WERI-Rb-1 (cell line): ENCODE measurements around the gene TJP3.

ENCODE experiments used
- DNase-seq: peaks from one replicate; pipeline ENCODE4 v3.0.0-alpha.2; 2020
- H3K27ac ChIP-seq: fragments of 250-450 bp; sonication (Bioruptor Pico); 2 replicates; pipeline ENCODE4 v1.5.1; 2020; ENCODE audit warnings: mild to moderate bottlenecking, moderate library complexity
- H3K27me3 ChIP-seq: fragments of 250-450 bp; sonication (Bioruptor Pico); 2 replicates; pipeline ENCODE4 v1.5.1; 2021; ENCODE audit warnings: mild to moderate bottlenecking, low read depth, moderate library complexity; ENCODE audit not compliant: insufficient read depth, severe bottlenecking
- H3K36me3 ChIP-seq: fragments of 250-450 bp; sonication (Bioruptor Pico); 2 replicates; pipeline ENCODE4 v1.5.1; 2020; ENCODE audit warnings: mild to moderate bottlenecking, moderate library complexity
- H3K4me3 ChIP-seq: 2 replicates; pipeline ENCODE4 v1.5.1; 2011; ENCODE audit warnings: low read depth, mild to moderate bottlenecking, control low read depth, low read length
- H3K9me3 ChIP-seq: fragments of 250-450 bp; sonication (Bioruptor Pico); 2 replicates; pipeline ENCODE4 v1.5.1; 2021; ENCODE audit warnings: mild to moderate bottlenecking, moderate library complexity; ENCODE audit not compliant: severe bottlenecking
- TF ChIP-seq, protein P1 (sequence below): IDR thresholded peaks from 2 replicates; pipeline ENCODE4 v1.5.1; 2011; ENCODE audit warnings: low read depth, mild to moderate bottlenecking, control low read depth, inconsistent platforms, low read length

The TJP3 gene

GRCh38 chr19:3722443-3723109 lies 14.4 kb downstream of the TJP3 start:
- Histone ChIP-seq H3K27ac (peak overlapping the region; percentile 90), H3K27me3 (no peaks in the 10 kb centered on the region), H3K4me3 (peak overlapping the region; percentile 74), H3K36me3 (peaks cover 3% of the 10 kb centered on the region), H3K9me3 (no peaks in the 10 kb centered on the region)
- peak; percentile 68 for DNase-seq
- TF ChIP-seq, protein P1, sequence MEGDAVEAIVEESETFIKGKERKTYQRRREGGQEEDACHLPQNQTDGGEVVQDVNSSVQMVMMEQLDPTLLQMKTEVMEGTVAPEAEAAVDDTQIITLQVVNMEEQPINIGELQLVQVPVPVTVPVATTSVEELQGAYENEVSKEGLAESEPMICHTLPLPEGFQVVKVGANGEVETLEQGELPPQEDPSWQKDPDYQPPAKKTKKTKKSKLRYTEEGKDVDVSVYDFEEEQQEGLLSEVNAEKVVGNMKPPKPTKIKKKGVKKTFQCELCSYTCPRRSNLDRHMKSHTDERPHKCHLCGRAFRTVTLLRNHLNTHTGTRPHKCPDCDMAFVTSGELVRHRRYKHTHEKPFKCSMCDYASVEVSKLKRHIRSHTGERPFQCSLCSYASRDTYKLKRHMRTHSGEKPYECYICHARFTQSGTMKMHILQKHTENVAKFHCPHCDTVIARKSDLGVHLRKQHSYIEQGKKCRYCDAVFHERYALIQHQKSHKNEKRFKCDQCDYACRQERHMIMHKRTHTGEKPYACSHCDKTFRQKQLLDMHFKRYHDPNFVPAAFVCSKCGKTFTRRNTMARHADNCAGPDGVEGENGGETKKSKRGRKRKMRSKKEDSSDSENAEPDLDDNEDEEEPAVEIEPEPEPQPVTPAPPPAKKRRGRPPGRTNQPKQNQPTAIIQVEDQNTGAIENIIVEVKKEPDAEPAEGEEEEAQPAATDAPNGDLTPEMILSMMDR = no peak

- H3K27me3 ChIP-seq = no peaks in the 10 kb centered on the region
- no peaks in the 10 kb centered on the region for H3K9me3 ChIP-seq
- no peak overlapping the region for H3K4me3 ChIP-seq
- TF ChIP-seq, protein P1 = no peak
- peaks cover 3% of the 10 kb centered on the region for H3K36me3 ChIP-seq
- peak overlapping the region; percentile 90 for H3K27ac ChIP-seq
- DNase-seq = no peak
These were observed 14.9 kb downstream of the TJP3 start for GRCh38 chr19:3723110-3723488.

GRCh38 chr19:3723883-3724282 lies 15.7 kb downstream of the TJP3 start:
- H3K9me3 ChIP-seq = no peaks in the 10 kb centered on the region
- peak; percentile 96 for DNase-seq

GRCh38 chr19:3725121-3725520 lies 16.9 kb downstream of the TJP3 start:
- H3K36me3 ChIP-seq = peaks cover 3% of the 10 kb centered on the region
- no peak for DNase-seq
- TF ChIP-seq, protein P1 = no peak
- peak overlapping the region; percentile 90 for H3K27ac ChIP-seq
- no peak overlapping the region for H3K4me3 ChIP-seq
- H3K27me3 ChIP-seq = no peaks in the 10 kb centered on the region
- no peaks in the 10 kb centered on the region for H3K9me3 ChIP-seq

More at GRCh38 chr19:3723883-3724282, 15.7 kb downstream of the TJP3 start:
- TF ChIP-seq, protein P1 = no peak
- H3K27ac ChIP-seq = peak overlapping the region; percentile 90
- no peaks in the 10 kb centered on the region for H3K27me3 ChIP-seq
- H3K36me3 ChIP-seq = peaks cover 3% of the 10 kb centered on the region
- no peak overlapping the region for H3K4me3 ChIP-seq

- TF ChIP-seq, protein P1 = no peak
- no peak overlapping the region for H3K4me3 ChIP-seq
- no peak for DNase-seq
These were observed 17.6 kb downstream of the TJP3 start for GRCh38 chr19:3725640-3726310.

More at GRCh38 chr19:3725640-3726310, 17.6 kb downstream of the TJP3 start:
- Histone ChIP-seq H3K9me3 (no peaks in the 10 kb centered on the region), H3K36me3 (peaks cover 10% of the 10 kb centered on the region), H3K27me3 (no peaks in the 10 kb centered on the region), H3K27ac (peak overlapping the region; percentile 90)
